ENCODE data around the gene ARHGEF25. TPM values are rescaled to one million over a fixed set of nuclear protein-coding genes. Genes with fewer than 3 reads are reported as not detected.
A peak's percentile ranks its signal among the peaks of the same experiment; 100 is the strongest.

The ARHGEF25 gene
- total RNA-seq, 3 donors from 2014 or later (not counting 1 experiment from before 2014, with no cell fraction given): 3.1 to 6.5 (median 5.1) TPM

GRCh38 chr12:57590479-57590863 lies 20.8 kb upstream of the ARHGEF25 start:
- Mint-ChIP-seq H3K27me3 (ENCODE audit: low read depth in 2 of 2) (peaks cover 0 to 3% of the 10 kb centered on the region in 2 donors), H3K27ac (peak overlapping the region; percentile 81 to 92)
- intact Hi-C loops (cut with micrococcal nuclease): loop anchor here (2.0 to 5.0 kb wide), 2 partner anchors 14 to 152 kb away; partner anchors contain the start of gene DTX3

GRCh38 chr12:57590864-57591781 lies 20.1 kb upstream of the ARHGEF25 start, which contains the start of gene PIP4K2C:
Gene PIP4K2C, plus strand, starts transcription at chr12:57591192. Its CDS starts 98 bp downstream, at chr12:57591290.
- H3K4me3 Mint-ChIP-seq: peak within 1 kb of the TSS; percentile 92
- peaks cover 36 to 39% of the 10 kb centered on the region in 2 donors for H3K4me1 Mint-ChIP-seq
- peak; percentile 68 to 92 for DNase-seq
- no peaks in the 10 kb centered on the region for H3K9me3 Mint-ChIP-seq
- no peaks in the 10 kb centered on the region for H3K36me3 Mint-ChIP-seq
- Histone ChIP-seq H3K9me3 (ENCODE audit: control insufficient read depth, insufficient read depth, low read length) (no peaks in the 10 kb centered on the region), H3K4me1 (ENCODE audit: control insufficient read depth, insufficient read depth, low read length) (peaks cover 23% of the 10 kb centered on the region), H3K27me3 (ENCODE audit: control insufficient read depth, insufficient read depth, low read length) (peaks cover 3% of the 10 kb centered on the region), H3K4me3 (ENCODE audit: low read length) (peak within 1 kb of the TSS; percentile 86), H3K27ac (ENCODE audit: low read length) (peak within 1 kb of the TSS; percentile 72), H3K36me3 (ENCODE audit: control insufficient read depth, insufficient read depth, low read length) (peaks cover 10% of the 10 kb centered on the region)
- H3K27ac Mint-ChIP-seq: peak within 1 kb of the TSS; percentile 81 to 92
- peak; percentile 93 to 96 (median 93) for ATAC-seq
- no peaks in the 10 kb centered on the region for H3K27me3 Mint-ChIP-seq (ENCODE audit: low read depth in 2 of 2)
- intact Hi-C loops (cut with micrococcal nuclease): loop anchor here (2.0 to 5.0 kb wide), 2 partner anchors 14 to 151 kb away; partner anchors contain the start of gene DTX3
- TF ChIP-seq CTCF (IDR thresholded peaks at IDR 0.05): no peak
- WGBS (ENCODE audit: insufficient coverage): 1% methylated on average over 69 of the region's 69 CpGs

More at GRCh38 chr12:57590479-57590863, 20.8 kb upstream of the ARHGEF25 start:
- H3K4me1 Mint-ChIP-seq: peaks cover 36 to 39% of the 10 kb centered on the region in 2 donors
- WGBS (ENCODE audit: insufficient coverage): 20% methylated on average over 2 of the region's 2 CpGs
- ATAC-seq (no peak), DNase-seq (no peak)
- Histone ChIP-seq H3K4me1 (ENCODE audit: control insufficient read depth, insufficient read depth, low read length) (peaks cover 23% of the 10 kb centered on the region), H3K9me3 (ENCODE audit: control insufficient read depth, insufficient read depth, low read length) (no peaks in the 10 kb centered on the region), H3K27me3 (ENCODE audit: control insufficient read depth, insufficient read depth, low read length) (peaks cover 3% of the 10 kb centered on the region), H3K36me3 (ENCODE audit: control insufficient read depth, insufficient read depth, low read length) (peaks cover 4% of the 10 kb centered on the region), H3K27ac (ENCODE audit: low read length) (peak overlapping the region; percentile 72), H3K4me3 (ENCODE audit: low read length) (peak overlapping the region; percentile 86)
- TF ChIP-seq CTCF (IDR thresholded peaks at IDR 0.05): no peak
- no peaks in the 10 kb centered on the region for H3K36me3 Mint-ChIP-seq
- H3K4me3 Mint-ChIP-seq: peak overlapping the region; percentile 92
- H3K9me3 Mint-ChIP-seq: no peaks in the 10 kb centered on the region

- H3K4me3 Mint-ChIP-seq: peak overlapping the region; percentile 92
- H3K27me3 Mint-ChIP-seq (ENCODE audit: low read depth in 2 of 2): no peaks in the 10 kb centered on the region
- no peak for ATAC-seq
- no peak for TF ChIP-seq CTCF (IDR thresholded peaks at IDR 0.05)
- no peak for DNase-seq
- peaks cover 36 to 39% of the 10 kb centered on the region in 2 donors for H3K4me1 Mint-ChIP-seq
- H3K27ac ChIP-seq (ENCODE audit: low read length): peak overlapping the region; percentile 67
- H3K27ac Mint-ChIP-seq: peak overlapping the region; percentile 81 to 92
- H3K36me3 ChIP-seq (ENCODE audit: control insufficient read depth, insufficient read depth, low read length): peaks cover 15% of the 10 kb centered on the region
- peaks cover 23% of the 10 kb centered on the region for H3K4me1 ChIP-seq (ENCODE audit: control insufficient read depth, insufficient read depth, low read length)
- peak overlapping the region; percentile 86 for H3K4me3 ChIP-seq (ENCODE audit: low read length)
- intact Hi-C loops (cut with micrococcal nuclease): loop anchor here (2.0 to 5.0 kb wide), 2 partner anchors 13 to 150 kb away; partner anchors contain the start of gene DTX3
- H3K9me3 ChIP-seq (ENCODE audit: control insufficient read depth, insufficient read depth, low read length): no peaks in the 10 kb centered on the region
- no peaks in the 10 kb centered on the region for H3K9me3 Mint-ChIP-seq
- peaks cover 3% of the 10 kb centered on the region for H3K27me3 ChIP-seq (ENCODE audit: control insufficient read depth, insufficient read depth, low read length)
- WGBS (ENCODE audit: insufficient coverage): 64% methylated on average over 10 of the region's 10 CpGs
- H3K36me3 Mint-ChIP-seq: peaks cover 5% of the 10 kb centered on the region
Observed at GRCh38 chr12:57591782-57592325, 19.4 kb upstream of the ARHGEF25 start.

Data from natural killer cell (primary cell).